Endothelial cell of umbilical vein (primary cell): Measurements from ENCODE around the gene PIM3. TPM values are rescaled to one million over a fixed set of nuclear protein-coding genes. Genes with fewer than 3 reads are reported as not detected.

Experiments used
- BruUV-seq: library from RNA; stranded (reverse); fragments of 400-500 nt; replicated peaks from 2 replicates; lab custom pipeline; 2021; lab: Mats Ljungman, UMichigan
- CTCF ChIA-PET: fragments of 300-600, 350-600 bp; sonication (Branson Sonifier 250); formaldehyde crosslinking; loops from one replicate; lab custom pipeline; 2021; ENCODE audit warnings: antibody characterized with exemption, inconsistent platforms; lab: Charles Lee
- POLR2A ChIA-PET: fragments of 300-600, 350-600 bp; sonication (Branson Sonifier 250); formaldehyde crosslinking; loops from one replicate; lab custom pipeline; 2021; ENCODE audit warnings: antibody characterized with exemption, inconsistent platforms; lab: Charles Lee
- DNase-seq: peaks from one replicate; pipeline ENCODE4 v3.0.0-alpha.2; 2011; ENCODE audit warnings: low read depth, low spot score
- FAIRE-seq: peaks from 2 replicates; lab custom pipeline; 2011; peaks lifted over from hg19 to GRCh38; lab: Jason Lieb, UNC
- H2AFZ ChIP-seq: 2 replicates; pipeline ENCODE4 v1.6.0; 2012; ENCODE audit warnings: low read depth, low read length, control low read depth, inconsistent platforms
- H3K27ac ChIP-seq: 2 replicates; pipeline ENCODE4 v1.5.1; 2011; ENCODE audit warnings: low read depth, mild to moderate bottlenecking, control low read depth, low read length, moderate library complexity; ENCODE audit not compliant: insufficient read depth
- H3K27me3 ChIP-seq, 2 experiments: 2 replicates each; pipeline versions ENCODE4 v1.6.0 to v1.6.1; 2011; ENCODE audit warnings: low read length in 2 of 2, mixed read lengths in 1 of 2; ENCODE audit not compliant: control insufficient read depth in 2 of 2, insufficient read depth in 2 of 2
- H3K36me3 ChIP-seq, 2 experiments: 2 replicates in 1 of 2; 3 replicates in 1 of 2; pipeline ENCODE4 v1.5.1; 2011; ENCODE audit warnings: low read length in 2 of 2, mild to moderate bottlenecking in 1 of 2, moderate library complexity in 1 of 2; ENCODE audit not compliant: control insufficient read depth in 2 of 2, insufficient read depth in 2 of 2; ENCODE audit errors: extremely low read depth in 1 of 2
- H3K4me1 ChIP-seq: 3 replicates; pipeline ENCODE4 v1.5.1; 2011; ENCODE audit warnings: mild to moderate bottlenecking, low read length; ENCODE audit not compliant: control insufficient read depth, insufficient read depth; ENCODE audit errors: extremely low read depth
- H3K4me2 ChIP-seq: 2 replicates; pipeline ENCODE4 v1.6.1; 2011; ENCODE audit warnings: low read length, control low read depth, mixed read lengths; ENCODE audit not compliant: insufficient read depth
- H3K4me3 ChIP-seq, 3 experiments: fragments of 200-600 bp in 1 of 3; sonication (generic), shearing (Covaris generic) in 1 of 3; replicated peaks in 1 of 3; 2 replicates each; pipeline ENCODE4 v1.5.1; 2011 to 2016; ENCODE audit warnings: control low read depth in 3 of 3, low read length in 3 of 3, mild to moderate bottlenecking in 2 of 3, inconsistent platforms in 1 of 3, low read depth in 1 of 3, moderate library complexity in 1 of 3; ENCODE audit not compliant: insufficient read depth in 1 of 3
- H3K79me2 ChIP-seq: 2 replicates; pipeline ENCODE4 v1.6.0; 2012; ENCODE audit warnings: low read length, inconsistent platforms; ENCODE audit not compliant: control insufficient read depth, insufficient read depth
- H3K9ac ChIP-seq: replicated peaks from 2 replicates; pipeline ENCODE3; 2011; ENCODE audit warnings: low read length, control low read depth; ENCODE audit not compliant: insufficient read depth; ENCODE audit errors: extremely low read depth
- H3K9me1 ChIP-seq: replicated peaks from 3 replicates; pipeline ENCODE4 v1.6.0; 2011; ENCODE audit warnings: mild to moderate bottlenecking, low read length; ENCODE audit not compliant: control insufficient read depth, insufficient read depth; ENCODE audit errors: extremely low read depth
- H3K9me3 ChIP-seq: replicated peaks from 2 replicates; pipeline ENCODE4 v1.5.1; 2012; ENCODE audit warnings: low read length, inconsistent platforms; ENCODE audit not compliant: control insufficient read depth, insufficient read depth
- H4K20me1 ChIP-seq: replicated peaks from 2 replicates; pipeline ENCODE3; 2011; ENCODE audit warnings: mild to moderate bottlenecking, low read length; ENCODE audit not compliant: control insufficient read depth, insufficient read depth; ENCODE audit errors: extremely low read depth
- CTCF ChIP-seq, 2 donors: IDR thresholded peaks; 1 replicate in 1 of 2; 2 replicates in 1 of 2; pipeline ENCODE4 v1.5.1; 2011; ENCODE audit warnings: low read length in 2 of 2, mild to moderate bottlenecking in 2 of 2, moderate library complexity in 2 of 2, control low read depth in 1 of 2, inconsistent platforms in 1 of 2, low read depth in 1 of 2; ENCODE audit not compliant: insufficient read depth in 1 of 2; ENCODE audit errors: extremely low read depth in 1 of 2
- EZH2 ChIP-seq: IDR thresholded peaks from 2 replicates; pipeline ENCODE4 v1.6.1; 2012; ENCODE audit warnings: borderline replicate concordance, low read depth, mild to moderate bottlenecking, moderate library complexity, low read length, inconsistent platforms; ENCODE audit not compliant: severe bottlenecking
- FOS ChIP-seq: IDR thresholded peaks from 2 replicates; pipeline ENCODE4 v1.6.1; 2011; ENCODE audit warnings: mild to moderate bottlenecking, low read length, moderate library complexity, borderline replicate concordance; ENCODE audit not compliant: insufficient read depth
- GATA2 ChIP-seq: IDR thresholded peaks from 2 replicates; pipeline ENCODE4 v1.7.0; 2011; ENCODE audit warnings: low read depth, mild to moderate bottlenecking, moderate library complexity, mixed read lengths, low read length; ENCODE audit not compliant: insufficient read length, insufficient read depth
- JUN ChIP-seq: IDR thresholded peaks from 2 replicates; pipeline ENCODE4 v1.6.1; 2011; ENCODE audit warnings: borderline replicate concordance, low read depth; ENCODE audit not compliant: insufficient read length, insufficient read depth
- MAX ChIP-seq: IDR thresholded peaks from 2 replicates; pipeline ENCODE4 v1.6.1; 2011; ENCODE audit not compliant: insufficient read depth, insufficient read length
- MYC ChIP-seq: IDR thresholded peaks from one replicate; pipeline ENCODE4 v1.6.1; 2011; ENCODE audit warnings: mild to moderate bottlenecking, low read depth, low read length
- POLR2A ChIP-seq: IDR thresholded peaks from 2 replicates; pipeline ENCODE4 v1.6.1; 2012; ENCODE audit warnings: low read depth, mild to moderate bottlenecking, control low read depth, low read length
- POLR2AphosphoS5 ChIP-seq: IDR thresholded peaks from 2 replicates; pipeline ENCODE4 v1.6.1; 2012; ENCODE audit warnings: low read depth, mild to moderate bottlenecking, control low read depth, low read length, moderate library complexity; ENCODE audit not compliant: insufficient read depth
- dilution Hi-C: fragments of 300-500 bp; cut with MboI; formaldehyde crosslinking; loops from one replicate; pipeline ENCODE4 v1.15.0; 2019; ENCODE audit warnings: low sequenced_read_pairs; ENCODE audit not compliant: extremely low pct_ligation_motif_present
- intact Hi-C: fragments of 100-400 bp; cut with micrococcal nuclease; formaldehyde crosslinking; loops from one replicate; pipeline ENCODE4 v1.10.0; 2022
- polyA plus RNA-seq, 4 experiments: library from polyadenylated mRNA; depleted of rRNA in 3 of 4; stranded (reverse) in 3 of 4; unstranded in 1 of 4; fragments of >200 nt; gene quantifications; 2 replicates each; pipeline versions ENCODE4 v1.2.1 to v1.2.3, GENCODE V29; 2011 to 2012; ENCODE audit warnings: missing spikeins in 1 of 4
- total RNA-seq: library from RNA; stranded (reverse); gene quantifications from 2 replicates; pipeline ENCODE4 v1.2.3, GENCODE V29; 2021

The PIM3 gene
- total and polyA plus RNA-seq, 2 donors (not counting 3 experiments of a cell fraction or from before 2014, with no cell fraction given): 131 to 185 TPM

- no peaks in the 10 kb centered on the region for H3K36me3 ChIP-seq
- no peak overlapping the region for H3K4me2 ChIP-seq
- H3K79me2 ChIP-seq: no peaks in the 10 kb centered on the region
- FAIRE-seq (no peak), DNase-seq (no peak)
- POLR2A ChIA-PET: no interaction called here
- TF ChIP-seq JUN (no peak), CTCF (IDR thresholded peaks at IDR 0.05; ENCODE audit: extremely low read depth in 1 of 2, insufficient read depth in 1 of 2, low read depth in 1 of 2, low read length in 2 of 2) (no peak), POLR2AphosphoS5 (no peak), MYC (no peak), POLR2A (no peak), GATA2 (no peak), FOS (no peak), EZH2 (no peak), MAX (no peak)
- H3K4me3 ChIP-seq: no peak overlapping the region
- no peak overlapping the region for H3K9ac ChIP-seq
- no peak overlapping the region for H3K27ac ChIP-seq
- CTCF ChIA-PET: interaction anchor here (0.9 to 1.5 kb wide), 3 partner anchors 9 to 87 kb away, joined by 3 to 4 read pairs (median 3); no protein-coding TSS in a partner anchor
- H3K9me1 ChIP-seq: no peaks in the 10 kb centered on the region
- no peaks in the 10 kb centered on the region for H4K20me1 ChIP-seq
- H3K9me3 ChIP-seq: no peaks in the 10 kb centered on the region
- peaks cover 9% of the 10 kb centered on the region for H3K4me1 ChIP-seq
- intact Hi-C loops: no loop called here
- no TSS peak for BruUV-seq
- dilution Hi-C loops: no loop called here
- no peaks in the 10 kb centered on the region for H3K27me3 ChIP-seq
- no peak overlapping the region for H2AFZ ChIP-seq
Observed at GRCh38 chr22:49943405-49943765, 17.2 kb upstream of the PIM3 start.
